IMR-90 (cell line): Measurements from ENCODE around the gene PRPS1L1.

Source experiments
- BHLHE40 ChIP-seq: fragments of 150-350 bp; IDR thresholded peaks from 2 replicates; pipeline ENCODE4 v1.6.1; 2016; ENCODE audit warnings: mild to moderate bottlenecking, low read depth, low read length
- CEBPB ChIP-seq: IDR thresholded peaks from 2 replicates; pipeline ENCODE4 v1.6.1; 2012; ENCODE audit warnings: low read depth, low read length, improper control_type of control experiment
- CTCF ChIP-seq: conservative IDR thresholded peaks from 2 replicates; pipeline ENCODE4 v1.5.1; 2012; ENCODE audit warnings: mild to moderate bottlenecking, low read depth, low read length, improper control_type of control experiment
- ELK1 ChIP-seq: fragments of 150-350 bp; IDR thresholded peaks from 2 replicates; pipeline ENCODE4 v1.6.1; 2016; ENCODE audit warnings: low read depth, mild to moderate bottlenecking, low read length, moderate library complexity, borderline replicate concordance
- MXI1 ChIP-seq: IDR thresholded peaks from 2 replicates; pipeline ENCODE4 v1.6.1; 2012; ENCODE audit warnings: low read depth, mild to moderate bottlenecking, low read length, moderate library complexity, borderline replicate concordance
- NFE2L2 ChIP-seq: fragments of 150-350 bp; IDR thresholded peaks from 2 replicates; pipeline ENCODE4 v1.6.1; 2016; ENCODE audit warnings: low read depth, mild to moderate bottlenecking, low read length
- POLR2A ChIP-seq: IDR thresholded peaks from 2 replicates; pipeline ENCODE4 v1.6.1; 2012; ENCODE audit warnings: mild to moderate bottlenecking, low read depth, low read length
- RFX5 ChIP-seq: IDR thresholded peaks from 2 replicates; pipeline ENCODE4 v1.8.0; 2012; ENCODE audit warnings: low read depth, mild to moderate bottlenecking, low read length, moderate library complexity

GRCh38 chr7:18059171-18059570 lies 31.5 kb upstream of the PRPS1L1 start:
- TF ChIP-seq CTCF (no peak), POLR2A (no peak), BHLHE40 (no peak), RFX5 (no peak), CEBPB (no peak), ELK1 (no peak), MXI1 (no peak), NFE2L2 (no peak)
